ENCODE data around the gene OR6N1. TPM values are rescaled to one million over a fixed set of nuclear protein-coding genes. Genes with fewer than 3 reads are reported as not detected.
A peak's percentile ranks its signal among the peaks of the same experiment; 100 is the strongest.

OR6N1 gene
- total and polyA plus RNA-seq, 12 donors: not detected

DNA sequence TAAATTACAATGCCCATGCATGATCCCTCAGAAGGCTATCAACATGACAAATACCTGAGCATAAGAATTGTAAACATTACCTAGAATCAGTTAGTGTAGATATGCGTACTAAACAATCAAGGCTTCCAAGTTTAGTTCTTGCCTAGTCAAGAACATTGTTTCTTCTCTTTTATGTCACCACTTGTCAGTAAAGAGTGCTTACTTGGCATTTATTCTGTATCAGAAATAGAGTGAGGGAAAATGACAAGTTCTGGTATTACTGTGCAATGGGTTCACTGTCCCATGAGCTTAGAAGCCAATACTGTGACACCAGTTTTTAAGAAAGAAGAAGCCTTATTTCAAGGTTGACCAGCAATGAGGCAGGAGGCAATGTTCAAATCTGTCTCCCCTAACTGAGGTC lies 31.7 kb upstream of the OR6N1 start:
- no peak for TF ChIP-seq CTCF (IDR thresholded peaks at IDR 0.05)
- no peaks in the 10 kb centered on the region for H3K36me3 ChIP-seq
- intact Hi-C loops (cut with DNase I): no loop called here
- ATAC-seq: no peak
- no peak for DNase-seq
- WGBS, 2 donors: 80% methylated on average over 1 of the region's 1 CpG
- H3K27me3 ChIP-seq: peaks cover 0 to 13% (median 0%) of the 10 kb centered on the region in 7 donors
- no peaks in the 10 kb centered on the region for H3K9me3 ChIP-seq
- peaks cover 0 to 37% (median 0%) of the 10 kb centered on the region in 9 donors for H3K4me1 ChIP-seq
- no peak overlapping the region for H3K27ac ChIP-seq
- H3K4me3 ChIP-seq: no peak overlapping the region

GRCh38 chr1:158801396-158801795 lies 29.4 kb upstream of the OR6N1 start:
- DNase-seq (no peak), ATAC-seq (no peak)
- Histone ChIP-seq H3K9me3 (no peaks in the 10 kb centered on the region), H3K36me3 (no peaks in the 10 kb centered on the region), H3K27me3 (peaks cover 0 to 23% (median 0%) of the 10 kb centered on the region in 7 donors), H3K27ac (peak overlapping the region in 1 of 10 donors; percentile 81), H3K4me3 (no peak overlapping the region), H3K4me1 (peaks cover 0 to 35% (median 0%) of the 10 kb centered on the region in 9 donors)
- WGBS, 2 donors: 90 to 97% methylated on average over 1 of the region's 1 CpG
- intact Hi-C loops (cut with DNase I): no loop called here
- no peak for TF ChIP-seq CTCF (IDR thresholded peaks at IDR 0.05)

DNA sequence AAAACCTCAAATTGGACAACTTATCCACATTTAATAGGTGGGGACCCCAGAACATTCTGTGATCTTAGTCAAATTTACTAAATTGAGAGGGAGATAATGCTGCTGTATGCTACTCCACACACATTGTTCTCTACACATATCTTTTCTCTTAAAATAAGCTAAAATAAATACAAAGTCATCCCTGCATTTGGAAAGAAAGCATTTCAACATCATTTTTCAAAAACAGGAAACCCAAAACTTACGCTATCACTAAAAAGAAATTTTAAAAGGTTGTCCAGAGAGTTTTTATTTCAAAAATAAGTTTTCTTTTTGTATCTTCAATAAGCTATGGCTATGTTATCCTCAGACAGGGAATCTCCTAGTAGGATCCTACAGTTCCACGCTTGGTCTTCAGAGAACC lies 28.5 kb upstream of the OR6N1 start:
- no peak for ATAC-seq
- Histone ChIP-seq H3K27ac (peak overlapping the region in 2 of 10 donors; percentile 11 to 81), H3K9me3 (no peaks in the 10 kb centered on the region), H3K36me3 (no peaks in the 10 kb centered on the region), H3K4me1 (peaks cover 0 to 35% (median 0%) of the 10 kb centered on the region in 9 donors), H3K27me3 (peaks cover 0 to 23% (median 0%) of the 10 kb centered on the region in 7 donors), H3K4me3 (no peak overlapping the region)
- WGBS, 2 donors: 86 to 91% methylated on average over 2 of the region's 2 CpGs
- no peak for DNase-seq
- intact Hi-C loops (cut with DNase I): no loop called here
- TF ChIP-seq CTCF (IDR thresholded peaks at IDR 0.05): no peak

DNA sequence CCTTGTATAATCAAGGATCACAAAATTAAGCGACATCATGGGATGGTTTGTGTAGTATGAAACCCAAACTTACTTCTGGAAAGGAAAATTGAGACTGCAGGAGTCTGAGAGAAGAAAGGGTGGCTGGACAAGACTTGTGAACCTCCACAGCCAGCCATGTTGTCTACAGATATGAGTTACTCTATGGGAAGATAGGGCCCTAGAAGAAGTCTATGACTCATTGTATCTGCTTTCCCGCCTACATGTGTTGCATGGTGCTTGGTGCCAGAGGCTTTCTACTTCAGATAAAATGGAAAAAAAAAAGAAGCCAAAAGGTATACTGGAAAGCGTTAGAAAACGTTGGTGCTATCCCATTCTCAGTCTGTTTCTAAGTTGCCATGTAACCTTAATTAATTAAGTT lies 27.7 kb upstream of the OR6N1 start:
- WGBS, 2 donors: 78 to 81% methylated on average over 4 of the region's 4 CpGs
- intact Hi-C loops (cut with DNase I): no loop called here
- H3K4me1 ChIP-seq: peaks cover 0 to 35% (median 0%) of the 10 kb centered on the region in 9 donors
- no peak for TF ChIP-seq CTCF (IDR thresholded peaks at IDR 0.05)
- peak overlapping the region in 1 of 10 donors; percentile 81 for H3K27ac ChIP-seq
- no peak overlapping the region for H3K4me3 ChIP-seq
- ATAC-seq: no peak
- DNase-seq: no peak
- H3K27me3 ChIP-seq: peaks cover 0 to 23% (median 0%) of the 10 kb centered on the region in 7 donors
- no peaks in the 10 kb centered on the region for H3K36me3 ChIP-seq
- H3K9me3 ChIP-seq: no peaks in the 10 kb centered on the region

Measured in heart right ventricle (tissue), 16 donors.